Vagina (tissue), 2 donors: Measurements from ENCODE around the gene COX10. TPM values are rescaled to one million over a fixed set of nuclear protein-coding genes. Genes with fewer than 3 reads are reported as not detected.

Experiments
- DNase-seq, 2 donors: peaks; one replicate each; pipeline ENCODE4 v3.0.0-alpha.2; 2017; ENCODE audit errors: extremely low spot score in 2 of 2
- H3K27ac ChIP-seq: fragments of 200-600 bp; sonication (generic); one replicate; pipeline ENCODE4 v1.5.1; 2019
- H3K27me3 ChIP-seq: fragments of 200-600 bp; sonication (generic); one replicate; pipeline ENCODE4 v1.5.1; 2019
- H3K36me3 ChIP-seq, 2 donors: fragments of 200-600 bp; sonication (generic); one replicate each; pipeline ENCODE4 v1.5.1; 2017 to 2019
- H3K4me1 ChIP-seq: fragments of 200-600 bp; sonication (generic); one replicate; pipeline ENCODE4 v1.5.1; 2019
- H3K4me3 ChIP-seq, 2 donors: fragments of 200-600 bp; sonication (generic); 1 replicate in 1 of 2; 2 replicates in 1 of 2; pipeline ENCODE4 v1.5.1; 2016 to 2019
- H3K9me3 ChIP-seq: fragments of 200-600 bp; sonication (generic); one replicate; pipeline ENCODE4 v1.5.1; 2019
- CTCF ChIP-seq, 3 experiments: fragments of 450-650 bp in 2 of 3; fragments of 200-600 bp in 1 of 3; sonication (generic) in 1 of 3; IDR thresholded peaks; one replicate each; pipeline ENCODE4 v1.5.1; 2017 to 2019; ENCODE audit warnings: antibody characterized with exemption in 3 of 3, mild to moderate bottlenecking in 2 of 3, moderate library complexity in 2 of 3
- POLR2A ChIP-seq, 2 donors: fragments of 450-650 bp; IDR thresholded peaks; one replicate each; pipeline ENCODE4 v1.6.1; 2017; ENCODE audit warnings: antibody characterized with exemption in 2 of 2, mild to moderate bottlenecking in 2 of 2, moderate library complexity in 2 of 2
- POLR2AphosphoS5 ChIP-seq, 2 donors: sonication (generic); formaldehyde crosslinking; IDR thresholded peaks; one replicate each; pipeline ENCODE4 v1.9.0; 2017; ENCODE audit warnings: antibody characterized with exemption in 2 of 2, mild to moderate bottlenecking in 2 of 2, low read depth in 1 of 2; ENCODE audit not compliant: insufficient read depth in 1 of 2
- intact Hi-C: fragments of 100-400 bp; cut with DNase I; formaldehyde crosslinking; loops from one replicate; pipeline ENCODE4 v1.15.1; 2023
- total RNA-seq: library from RNA; depleted of rRNA; stranded (reverse); fragments of >200 nt; gene quantifications from one replicate; pipeline ENCODE4 v1.2.3, GENCODE V29; 2016

COX10 gene
- total RNA-seq, 1 donor from 2014 or later: 27.5 TPM

- Histone ChIP-seq H3K27me3 (no peaks in the 10 kb centered on the region), H3K27ac (no peak overlapping the region), H3K9me3 (no peaks in the 10 kb centered on the region), H3K4me1 (no peaks in the 10 kb centered on the region), H3K4me3 (no peak overlapping the region), H3K36me3 (no peaks in the 10 kb centered on the region)
- TF ChIP-seq POLR2A (IDR thresholded peaks at IDR 0.05): no peak
- intact Hi-C loops: no loop called here
- no peak for DNase-seq
These were observed 55.5 kb downstream of the COX10 start for GRCh38 chr17:14124854-14125253.

- Histone ChIP-seq H3K9me3 (no peaks in the 10 kb centered on the region), H3K4me1 (no peaks in the 10 kb centered on the region), H3K27me3 (no peaks in the 10 kb centered on the region), H3K36me3 (no peaks in the 10 kb centered on the region), H3K27ac (no peak overlapping the region), H3K4me3 (no peak overlapping the region)
- DNase-seq: no peak
- TF ChIP-seq POLR2A (IDR thresholded peaks at IDR 0.05) (no peak), CTCF (IDR thresholded peaks at IDR 0.05) (no peak), POLR2AphosphoS5 (IDR thresholded peaks at IDR 0.05; ENCODE audit: insufficient read depth in 1 of 2, low read depth in 1 of 2) (no peak)
- intact Hi-C loops: no loop called here
These were observed 56.3 kb downstream of the COX10 start for GRCh38 chr17:14125518-14126137.

DNA sequence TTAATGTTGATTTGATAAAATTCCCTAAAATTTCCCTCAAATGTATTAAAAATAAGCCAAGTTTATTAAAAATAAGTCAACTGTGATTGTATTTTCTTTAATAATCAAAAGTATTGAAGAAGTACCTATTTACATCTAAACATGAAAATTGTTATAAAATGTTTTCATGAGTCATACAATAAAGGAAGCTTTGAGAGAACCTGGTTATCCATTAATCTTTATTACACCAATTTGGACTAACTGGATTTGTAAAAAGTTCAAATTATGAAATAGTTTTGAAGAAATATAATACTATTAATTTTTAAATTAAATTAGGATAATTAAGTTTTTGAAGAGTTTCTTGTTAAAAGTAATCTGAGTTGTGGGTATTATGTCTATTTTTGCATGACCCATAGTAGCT, 63.8 kb downstream of the COX10 start:
- H3K4me3 ChIP-seq: no peak overlapping the region
- H3K9me3 ChIP-seq: no peaks in the 10 kb centered on the region
- DNase-seq: no peak
- H3K4me1 ChIP-seq: no peaks in the 10 kb centered on the region
- H3K27me3 ChIP-seq: no peaks in the 10 kb centered on the region
- no peak overlapping the region for H3K27ac ChIP-seq
- intact Hi-C loops: no loop called here
- no peaks in the 10 kb centered on the region for H3K36me3 ChIP-seq
- TF ChIP-seq CTCF (IDR thresholded peaks at IDR 0.05) (no peak), POLR2AphosphoS5 (IDR thresholded peaks at IDR 0.05; ENCODE audit: insufficient read depth in 1 of 2, low read depth in 1 of 2) (no peak), POLR2A (IDR thresholded peaks at IDR 0.05) (no peak)

DNA sequence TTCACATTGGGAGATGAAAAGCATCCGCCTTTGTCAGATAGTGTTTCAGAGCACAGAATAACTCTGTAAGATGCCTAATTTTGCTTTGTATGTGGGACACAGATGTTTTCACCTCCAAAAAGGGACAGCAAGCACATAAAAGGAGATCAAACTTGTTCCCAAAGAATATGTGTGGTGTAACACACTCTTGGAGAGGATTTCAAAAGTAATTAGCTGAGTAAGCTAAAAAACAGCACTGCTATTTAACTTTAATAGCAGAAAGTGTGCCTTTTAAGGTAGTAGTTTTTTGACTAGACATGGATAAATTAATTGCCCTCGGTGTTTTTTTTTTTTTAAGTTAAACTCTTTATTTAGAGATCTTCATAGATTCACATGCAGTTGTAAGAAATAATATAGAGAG, 65.2 kb downstream of the COX10 start:
- no peaks in the 10 kb centered on the region for H3K27me3 ChIP-seq
- DNase-seq: no peak
- no peaks in the 10 kb centered on the region for H3K36me3 ChIP-seq
- H3K4me3 ChIP-seq: no peak overlapping the region
- H3K9me3 ChIP-seq: no peaks in the 10 kb centered on the region
- intact Hi-C loops: no loop called here
- TF ChIP-seq POLR2AphosphoS5 (IDR thresholded peaks at IDR 0.05; ENCODE audit: insufficient read depth in 1 of 2, low read depth in 1 of 2): no peak
- H3K27ac ChIP-seq: no peak overlapping the region
- H3K4me1 ChIP-seq: no peaks in the 10 kb centered on the region

GRCh38 chr17:14135906-14136590, 66.7 kb downstream of the COX10 start:
- Histone ChIP-seq H3K9me3 (no peaks in the 10 kb centered on the region), H3K4me1 (no peaks in the 10 kb centered on the region), H3K36me3 (no peaks in the 10 kb centered on the region), H3K27me3 (no peaks in the 10 kb centered on the region), H3K27ac (no peak overlapping the region), H3K4me3 (no peak overlapping the region)
- intact Hi-C loops: no loop called here
- no peak for TF ChIP-seq CTCF (IDR thresholded peaks at IDR 0.05)
- TF ChIP-seq POLR2A (IDR thresholded peaks at IDR 0.05): no peak
- no peak for TF ChIP-seq POLR2AphosphoS5 (IDR thresholded peaks at IDR 0.05; ENCODE audit: insufficient read depth in 1 of 2, low read depth in 1 of 2)
- DNase-seq: no peak

GRCh38 chr17:14138649-14139048, 69.3 kb downstream of the COX10 start:
- TF ChIP-seq CTCF (IDR thresholded peaks at IDR 0.05) (no peak), POLR2AphosphoS5 (IDR thresholded peaks at IDR 0.05; ENCODE audit: insufficient read depth in 1 of 2, low read depth in 1 of 2) (no peak), POLR2A (IDR thresholded peaks at IDR 0.05) (no peak)
- no peak overlapping the region for H3K4me3 ChIP-seq
- H3K36me3 ChIP-seq: no peaks in the 10 kb centered on the region
- no peaks in the 10 kb centered on the region for H3K9me3 ChIP-seq
- no peak for DNase-seq
- H3K27me3 ChIP-seq: no peaks in the 10 kb centered on the region
- H3K27ac ChIP-seq: no peak overlapping the region
- intact Hi-C loops: no loop called here
- H3K4me1 ChIP-seq: peaks cover 2% of the 10 kb centered on the region
